Natural killer cell (primary cell): Measurements from ENCODE around the gene FGD2. TPM values are rescaled to one million over a fixed set of nuclear protein-coding genes. Genes with fewer than 3 reads are reported as not detected.

ENCODE experiments used
- ATAC-seq, 3 donors: fragments of 150-1000 bp in 2 of 3; fragments of 200-7000 bp in 1 of 3; cut with Tn5 transposase; 1 replicate in 1 of 3; 2 replicates in 2 of 3; pipeline ENCODE4 v1.10.0; 2021; ENCODE audit warnings: mild to moderate bottlenecking in 2 of 3, moderate library complexity in 2 of 3
- DNase-seq, 2 donors: peaks; one replicate each; pipeline versions ENCODE4 v3.0.0 to v3.0.0-alpha.2; 2013 to 2021; ENCODE audit warnings: mixed read lengths in 1 of 2
- H3K27ac ChIP-seq: one replicate; pipeline ENCODE4 v1.5.1; 2013; ENCODE audit warnings: mild to moderate bottlenecking, low read length
- H3K27me3 ChIP-seq: one replicate; pipeline ENCODE4 v1.6.1; 2013; ENCODE audit warnings: low read length; ENCODE audit not compliant: control insufficient read depth, insufficient read depth
- H3K36me3 ChIP-seq: one replicate; pipeline ENCODE4 v1.6.1; 2013; ENCODE audit warnings: low read length; ENCODE audit not compliant: control insufficient read depth, insufficient read depth
- H3K4me1 ChIP-seq: one replicate; pipeline ENCODE4 v1.6.1; 2013; ENCODE audit warnings: low read length; ENCODE audit not compliant: control insufficient read depth, insufficient read depth
- H3K4me3 ChIP-seq: one replicate; pipeline ENCODE4 v1.5.1; 2013; ENCODE audit warnings: low read length
- H3K9me3 ChIP-seq: one replicate; pipeline ENCODE4 v1.6.1; 2013; ENCODE audit warnings: low read length; ENCODE audit not compliant: control insufficient read depth, insufficient read depth
- H3K27ac Mint-ChIP-seq, 2 donors: one replicate each; pipeline ENCODE4 v1.8.0; 2022; ENCODE audit warnings: mild to moderate bottlenecking in 2 of 2, mixed read lengths in 2 of 2, moderate library complexity in 1 of 2
- H3K27me3 Mint-ChIP-seq, 2 donors: one replicate each; pipeline ENCODE4 v1.8.0; 2022; ENCODE audit warnings: low read depth in 2 of 2, mixed read lengths in 2 of 2
- H3K36me3 Mint-ChIP-seq: one replicate; pipeline ENCODE4 v1.8.0; 2022; ENCODE audit warnings: mixed read lengths
- H3K4me1 Mint-ChIP-seq, 2 donors: one replicate each; pipeline ENCODE4 v1.8.0; 2022; ENCODE audit warnings: mixed read lengths in 2 of 2
- H3K4me3 Mint-ChIP-seq: one replicate; pipeline ENCODE4 v1.8.0; 2022; ENCODE audit warnings: mild to moderate bottlenecking, moderate library complexity, mixed read lengths
- H3K9me3 Mint-ChIP-seq, 2 donors: one replicate each; pipeline ENCODE4 v1.8.0; 2022; ENCODE audit warnings: mixed read lengths in 2 of 2
- CTCF ChIP-seq: fragments of 200-600 bp; IDR thresholded peaks from one replicate; pipeline ENCODE4 v1.8.0; 2022; ENCODE audit warnings: antibody characterized with exemption
- WGBS: methylation state at CpG from one replicate; pipeline ENCODE4 v1.1.7; 2013; ENCODE audit warnings: missing lambda C conversion rate; ENCODE audit not compliant: insufficient coverage; 5-methylcytosine and 5-hydroxymethylcytosine counted together
- intact Hi-C: fragments of 100-400 bp; cut with micrococcal nuclease; formaldehyde crosslinking; loops from one replicate; pipeline ENCODE4 v1.14.2; 2022
- total RNA-seq, 4 donors: library from RNA; stranded (reverse); fragments of 120-200 nt in 1 of 4; gene quantifications; one replicate each; pipeline versions ENCODE4 v1.2.3 to v1.2.4, GENCODE V29; 2013 to 2022

The FGD2 gene
- total RNA-seq, 3 donors from 2014 or later (not counting 1 experiment from before 2014, with no cell fraction given): 6.3 to 22.3 (median 14.1) TPM

DNA sequence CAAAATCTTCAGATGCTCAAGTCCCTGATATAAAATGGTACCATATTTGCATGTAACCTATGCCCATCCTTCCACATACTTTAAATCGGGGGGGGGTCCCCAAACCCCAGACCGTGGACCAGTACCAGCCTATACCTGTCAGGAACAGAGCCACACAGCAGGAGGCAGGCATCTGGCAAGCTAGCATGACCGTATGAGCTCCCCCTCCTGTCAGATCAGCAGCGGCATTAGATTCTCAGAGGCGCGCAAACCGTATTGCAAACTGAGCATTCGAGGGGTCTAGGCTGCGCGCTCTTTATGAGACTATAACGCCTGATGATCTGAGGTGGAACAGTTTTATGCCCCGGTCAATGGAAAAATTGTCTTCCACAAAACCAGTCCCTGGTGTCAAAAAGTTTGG is 30.7 kb downstream of the FGD2 start:
- Histone ChIP-seq H3K27ac (no peak overlapping the region), H3K27me3 (no peaks in the 10 kb centered on the region), H3K4me1 (peaks cover 33% of the 10 kb centered on the region), H3K36me3 (peaks cover 4% of the 10 kb centered on the region), H3K4me3 (no peak overlapping the region), H3K9me3 (no peaks in the 10 kb centered on the region)
- no peak for TF ChIP-seq CTCF
- H3K27me3 Mint-ChIP-seq: no peaks in the 10 kb centered on the region
- ATAC-seq (no peak), DNase-seq (no peak)
- H3K4me1 Mint-ChIP-seq: peaks cover 29 to 31% of the 10 kb centered on the region in 2 donors
- no peak overlapping the region for H3K27ac Mint-ChIP-seq
- H3K4me3 Mint-ChIP-seq: no peak overlapping the region
- no peaks in the 10 kb centered on the region for H3K36me3 Mint-ChIP-seq
- H3K9me3 Mint-ChIP-seq: no peaks in the 10 kb centered on the region
- 77% methylated on average over 12 of the region's 12 CpGs for WGBS
- intact Hi-C loops: no loop called here

DNA sequence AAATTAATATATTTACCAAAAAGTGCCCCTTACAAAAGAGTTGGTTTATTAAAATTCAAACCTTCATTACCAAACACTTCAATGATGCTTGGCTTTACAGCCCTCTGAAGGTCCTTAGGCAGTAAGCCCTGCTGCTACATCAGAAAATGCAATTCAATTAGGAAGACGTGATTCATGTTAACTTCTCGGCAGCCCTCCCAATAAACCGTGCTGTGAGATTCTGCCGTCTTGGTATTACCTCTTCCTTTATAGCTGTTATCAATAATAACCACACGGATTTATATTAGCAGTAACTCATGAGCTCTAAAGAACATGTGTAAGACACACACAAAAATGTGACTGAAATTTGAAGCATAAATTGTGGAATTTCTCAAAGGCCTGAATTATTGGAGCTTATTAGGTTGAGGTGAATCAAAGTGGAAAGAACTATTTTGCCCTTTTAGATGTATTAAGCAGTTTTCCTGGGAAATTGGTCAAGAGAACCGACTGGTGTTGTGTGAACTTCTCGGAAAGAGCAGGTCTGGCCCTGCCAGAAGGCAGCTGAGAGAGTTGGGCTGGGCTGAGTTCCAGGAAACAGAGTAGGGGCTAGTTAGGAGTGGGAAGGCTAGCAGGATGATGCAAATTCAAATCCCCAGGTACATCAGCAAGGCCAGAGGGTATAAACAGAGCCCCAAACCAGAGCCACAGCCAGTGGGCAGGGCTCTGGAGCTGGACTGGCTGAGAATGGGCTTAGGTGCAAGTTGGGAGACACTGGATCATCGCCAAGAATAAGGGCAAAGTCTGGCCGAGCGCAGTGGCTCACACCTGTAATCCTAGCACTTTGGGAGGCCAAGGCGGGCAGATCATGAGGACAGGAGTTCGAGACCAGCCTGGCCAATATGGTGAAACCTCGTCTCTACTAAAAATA is 33.1 kb downstream of the FGD2 start:
- H3K27ac ChIP-seq: no peak overlapping the region
- DNase-seq (no peak), ATAC-seq (no peak)
- TF ChIP-seq CTCF: no peak
- peaks cover 18% of the 10 kb centered on the region for H3K4me1 ChIP-seq
- no peaks in the 10 kb centered on the region for H3K36me3 ChIP-seq
- intact Hi-C loops: no loop called here
- H3K9me3 Mint-ChIP-seq: no peaks in the 10 kb centered on the region
- no peaks in the 10 kb centered on the region for H3K9me3 ChIP-seq
- WGBS: 92% methylated on average over 13 of the region's 13 CpGs
- no peak overlapping the region for H3K4me3 ChIP-seq
- H3K4me3 Mint-ChIP-seq: no peak overlapping the region
- H3K4me1 Mint-ChIP-seq: peaks cover 16 to 17% of the 10 kb centered on the region in 2 donors
- no peaks in the 10 kb centered on the region for H3K36me3 Mint-ChIP-seq
- peak overlapping the region in 1 of 2 donors; percentile 49 for H3K27ac Mint-ChIP-seq
- H3K27me3 Mint-ChIP-seq: no peaks in the 10 kb centered on the region
- H3K27me3 ChIP-seq: no peaks in the 10 kb centered on the region

DNA sequence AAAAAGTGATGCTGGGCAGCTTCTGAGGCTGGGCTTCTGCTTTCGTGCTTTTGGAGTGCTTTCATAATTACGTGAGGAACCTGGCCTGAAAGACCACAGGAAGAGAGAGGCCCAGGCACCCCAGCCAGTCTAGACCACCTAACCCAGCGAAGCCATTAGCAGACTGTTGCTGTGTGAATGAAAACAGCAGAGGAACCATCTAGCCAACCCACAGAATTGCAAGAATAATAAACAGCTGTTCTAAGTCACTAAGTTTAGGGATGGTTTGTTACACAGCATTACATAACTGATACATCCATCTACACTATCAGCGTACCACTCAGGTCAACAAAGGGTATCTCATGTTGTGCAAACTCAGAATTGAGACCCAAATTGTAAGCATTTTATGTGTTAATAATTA is 34.5 kb downstream of the FGD2 start:
- H3K27ac ChIP-seq: no peak overlapping the region
- H3K27ac Mint-ChIP-seq: peak overlapping the region; percentile 18 to 73
- intact Hi-C loops: no loop called here

More for the DNA sequence above, 34.5 kb downstream of the FGD2 start:
- 52% methylated on average over 3 of the region's 4 CpGs for WGBS
- H3K4me3 ChIP-seq: no peak overlapping the region
- no peak for TF ChIP-seq CTCF
- no peaks in the 10 kb centered on the region for H3K36me3 Mint-ChIP-seq
- peaks cover 7% of the 10 kb centered on the region for H3K4me1 ChIP-seq
- H3K9me3 ChIP-seq: no peaks in the 10 kb centered on the region
- no peaks in the 10 kb centered on the region for H3K9me3 Mint-ChIP-seq
- H3K4me3 Mint-ChIP-seq: no peak overlapping the region
- H3K27me3 Mint-ChIP-seq: no peaks in the 10 kb centered on the region
- no peaks in the 10 kb centered on the region for H3K27me3 ChIP-seq
- DNase-seq: no peak
- peaks cover 6% of the 10 kb centered on the region in 2 donors for H3K4me1 Mint-ChIP-seq
- peak; percentile 26 to 75 (median 69) for ATAC-seq
- H3K36me3 ChIP-seq: no peaks in the 10 kb centered on the region
